Stimulated activated CD4-positive, alpha-beta T cell treated with anti-CD3 and anti-CD28 coated beads, TNF-alpha, amount 100 ng/mL, for 4 hours (primary cell): ENCODE measurements around the gene PPP2R3C.
"Not testable (repeated sequence)": the region's sequence is repeated elsewhere in the genome, so short reads cannot be mapped to it uniquely, and the experiment has no call there.

ENCODE experiments used
- DNase-seq, 3 experiments: peaks; one replicate each; pipeline ENCODE4 v3.0.0-alpha.2; 2020; ENCODE audit warnings: low read depth in 3 of 3

PPP2R3C gene

DNA sequence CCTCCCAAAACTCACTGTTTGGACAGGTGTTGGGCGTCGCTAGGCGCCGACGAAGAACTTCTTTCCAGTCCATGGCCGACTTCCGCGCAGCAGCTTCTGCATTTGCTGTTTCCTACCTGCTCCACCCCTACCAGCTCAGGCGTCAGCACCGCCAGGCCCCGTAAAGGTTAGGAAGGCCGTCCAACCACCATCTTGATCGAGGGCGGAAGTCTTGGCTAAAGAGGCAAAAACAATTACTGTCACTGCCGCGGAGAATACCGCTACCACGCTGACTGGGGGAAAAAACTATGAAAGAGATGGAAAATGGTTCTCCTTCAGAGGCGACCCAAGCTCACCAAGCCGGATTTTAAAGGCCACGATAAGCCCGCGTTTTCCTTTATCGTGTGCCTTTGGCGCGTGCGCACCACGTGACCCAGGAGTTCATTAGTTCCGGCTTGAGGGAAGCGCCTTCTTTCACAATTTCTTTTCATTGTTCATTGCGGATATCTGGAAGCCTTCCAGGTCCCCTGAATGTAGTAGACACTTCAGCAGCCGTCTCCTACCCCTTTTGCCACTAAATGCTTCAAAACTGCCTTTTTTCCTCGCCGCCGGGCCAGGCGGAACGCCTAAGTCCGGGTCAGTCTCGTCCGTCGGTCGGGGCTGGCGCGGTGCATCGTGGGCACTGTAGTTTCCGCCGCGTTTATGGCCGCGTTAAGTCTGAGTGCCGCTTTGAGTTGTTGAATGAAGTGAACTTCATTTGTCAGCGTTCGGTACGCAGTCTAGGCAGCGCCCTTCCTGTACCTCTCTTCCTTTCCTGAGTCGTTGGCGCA is at the start of gene PPP2R3C, which contains the start of gene PRORP:
Gene PPP2R3C (minus strand): TSS at position 104 of the 809 bp plus-strand sequence. CDS start 31 bp downstream, at position 73.
Gene PRORP (plus strand): TSS at position 666 of the 809 bp plus-strand sequence. CDS start 694 bp downstream, outside the sequence.
- DNase-seq, result peak; percentile 72 to 83 (median 75)

DNA sequence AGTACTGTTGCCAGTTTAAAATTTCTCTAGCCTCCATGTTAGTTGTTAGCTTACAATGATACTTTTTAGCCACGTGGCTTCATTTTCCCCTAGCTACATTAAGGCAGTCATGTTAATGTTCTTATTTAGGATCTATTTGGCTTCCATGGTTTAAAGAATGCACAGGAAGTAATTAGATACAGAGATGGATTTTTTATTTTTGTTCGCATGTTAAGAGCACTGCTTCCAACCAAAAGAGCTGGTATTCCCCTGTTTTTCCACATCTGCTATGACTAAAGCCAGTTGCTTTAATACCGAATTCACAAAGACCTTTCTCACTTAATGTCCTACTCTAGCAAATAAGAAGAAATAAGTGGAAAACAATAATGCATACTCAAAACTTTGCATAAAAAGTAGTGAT is 45.7 kb upstream of the PPP2R3C start:
- DNase-seq, result no peak

DNA sequence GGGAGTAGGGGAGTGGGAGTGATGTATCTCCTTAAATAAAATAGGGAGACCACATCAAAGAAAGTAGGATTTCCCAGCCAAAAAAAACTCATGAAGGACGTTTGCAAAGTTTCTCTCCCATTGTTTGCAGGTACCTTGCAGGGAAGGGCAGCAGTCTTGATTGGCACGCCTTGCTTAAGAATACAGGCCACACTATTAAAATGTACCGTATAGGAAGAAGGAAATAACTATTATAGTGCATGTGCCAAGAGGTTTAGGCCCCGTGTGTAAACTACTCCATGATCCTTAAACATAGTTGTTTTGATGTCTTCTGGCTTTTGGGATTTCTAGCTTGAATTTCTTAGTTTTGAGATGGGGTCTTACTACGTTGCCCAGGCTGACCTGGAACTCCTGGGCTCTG is 43.1 kb upstream of the PPP2R3C start:
- no peak for DNase-seq

DNA sequence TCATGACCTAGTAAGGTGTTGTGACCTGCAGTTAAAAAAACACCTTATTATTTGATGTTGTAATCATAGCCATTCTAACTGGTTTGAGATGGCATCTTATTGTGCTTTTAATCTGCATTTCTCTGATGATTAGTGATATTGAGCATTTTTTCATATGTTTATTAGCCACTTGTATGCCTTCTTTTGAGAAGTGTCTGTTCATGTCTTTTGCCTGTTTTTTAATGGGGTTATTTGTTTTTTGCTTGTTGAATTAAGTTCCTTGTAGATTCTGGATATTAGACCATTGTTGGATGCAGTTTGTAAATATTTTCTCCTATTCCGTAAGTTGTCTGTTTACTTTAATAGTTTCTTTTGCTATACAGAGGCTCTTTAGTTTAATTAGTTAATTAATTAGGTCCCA is 41.6 kb upstream of the PPP2R3C start:
- DNase-seq, result no peak

DNA sequence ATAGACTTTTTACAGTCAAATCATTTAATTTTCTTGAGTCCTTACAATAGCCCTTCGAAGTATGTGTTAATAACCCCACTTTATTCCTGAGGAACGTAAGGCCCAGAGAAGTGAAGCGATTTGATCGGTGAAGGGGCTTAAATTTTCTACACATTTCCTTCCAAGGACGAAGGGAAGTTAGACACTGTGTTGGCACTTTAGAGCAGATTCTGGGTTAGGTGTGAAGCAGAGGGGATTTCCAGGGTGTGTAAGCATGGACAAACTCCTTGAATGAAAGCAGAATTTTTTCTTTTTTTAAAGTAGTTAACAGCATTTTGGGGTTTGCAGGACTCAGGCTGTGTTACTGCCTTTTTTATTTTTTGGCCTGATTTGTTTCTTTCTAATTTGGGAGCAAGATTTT is 39.4 kb upstream of the PPP2R3C start:
- peak in 1 of 3 experiments; percentile 3 for DNase-seq

DNA sequence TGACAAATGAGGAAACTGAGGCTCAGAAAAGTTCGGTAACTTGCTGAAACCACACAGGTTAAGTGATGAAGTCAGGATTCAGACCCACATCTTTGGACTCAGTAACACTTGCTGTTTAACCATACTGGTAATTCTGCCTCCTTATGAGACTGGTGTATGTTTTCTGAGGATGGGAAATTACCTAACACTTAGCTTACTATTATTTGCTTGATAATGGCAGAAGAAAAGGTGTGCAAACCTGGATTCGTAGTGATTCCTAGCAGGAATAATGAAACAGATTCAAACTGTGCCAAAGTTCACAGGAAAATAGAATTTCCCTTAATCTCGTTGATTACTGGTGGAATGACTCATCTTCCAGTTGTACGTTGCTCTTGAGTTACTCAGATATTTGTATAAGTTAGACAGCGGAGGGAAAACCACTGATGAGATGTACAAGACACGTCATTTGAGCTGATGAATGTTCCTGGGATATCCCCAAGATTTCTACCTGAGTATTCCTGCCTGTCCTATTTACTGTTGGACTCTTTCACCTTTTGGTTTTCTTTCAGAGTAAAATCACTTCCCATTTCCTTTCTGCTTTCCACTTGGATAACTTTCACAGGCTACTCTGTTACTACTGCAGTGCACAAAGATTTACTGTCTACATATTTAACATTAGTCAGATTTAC is 38.1 kb upstream of the PPP2R3C start:
- no peak for DNase-seq

DNA sequence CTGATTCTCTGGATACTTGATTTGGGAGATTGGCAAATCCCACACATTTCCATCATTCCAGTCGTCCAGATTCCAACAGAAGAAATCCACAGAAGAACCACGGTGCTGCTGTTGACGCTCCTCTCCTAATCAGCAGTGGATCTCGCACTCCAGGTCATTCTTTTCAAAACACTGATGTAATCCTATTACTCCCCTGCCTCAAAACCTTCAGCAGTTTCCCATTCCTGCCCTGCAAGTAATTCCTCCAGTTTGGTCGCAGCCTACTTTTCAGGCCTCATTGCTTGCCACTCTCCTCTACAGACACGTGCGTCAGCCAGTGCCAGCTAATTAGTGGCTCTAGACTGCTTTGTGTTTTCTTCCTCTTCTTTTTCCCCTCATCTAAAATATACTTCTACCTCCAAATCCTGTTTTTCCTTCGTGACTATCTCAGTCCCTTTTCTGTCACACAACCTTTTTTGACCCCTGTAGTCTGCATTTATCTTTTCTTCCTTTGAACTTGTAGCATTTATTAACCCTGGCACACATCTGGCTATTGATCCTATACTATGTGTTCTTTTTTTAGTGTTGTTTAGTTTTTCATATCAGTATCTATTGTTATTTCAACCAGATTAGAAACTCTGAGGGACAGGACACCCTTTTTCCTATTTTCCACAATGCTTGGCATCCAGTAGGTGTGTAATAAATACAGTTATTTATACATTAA is 37.3 kb upstream of the PPP2R3C start:
- no peak for DNase-seq

DNA sequence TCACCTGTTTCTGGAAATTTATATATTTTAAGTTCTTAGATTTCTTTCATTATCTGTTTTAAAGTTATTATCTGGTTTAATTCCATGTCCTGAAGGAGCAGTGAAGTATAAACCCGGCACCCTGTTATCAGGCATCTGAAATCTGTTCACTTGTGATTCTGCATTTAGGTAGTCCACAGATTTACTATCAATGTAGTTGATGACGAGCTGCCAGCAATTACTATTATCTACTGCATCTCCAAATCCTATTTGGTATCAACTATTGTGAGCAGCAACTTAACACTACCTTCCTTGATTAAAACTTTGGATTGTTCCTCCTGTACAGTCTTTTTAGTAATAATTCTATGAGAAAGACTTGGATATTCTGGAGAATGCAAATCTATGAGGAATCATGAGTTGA is 36.7 kb upstream of the PPP2R3C start:
- no peak for DNase-seq

DNA sequence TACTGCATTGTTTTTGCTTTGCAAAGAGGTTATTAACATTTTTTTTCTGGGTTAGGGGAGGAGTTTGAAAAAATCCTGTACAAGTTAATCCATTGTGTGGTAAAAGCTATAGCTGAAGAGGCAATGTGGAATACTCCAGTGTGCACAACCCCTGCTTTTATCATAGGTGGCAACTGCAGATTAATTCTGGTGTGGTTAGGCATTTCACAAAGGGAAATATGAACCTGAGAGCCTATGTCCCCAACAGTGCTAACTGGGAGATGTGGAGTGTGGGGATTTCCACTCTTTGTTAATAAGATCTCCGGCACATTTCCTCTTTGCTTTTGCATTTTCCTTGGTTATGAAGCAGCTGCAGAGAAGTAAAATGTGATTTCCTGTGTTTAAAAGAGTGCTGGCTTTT is 34.2 kb upstream of the PPP2R3C start:
- no peak for DNase-seq

DNA sequence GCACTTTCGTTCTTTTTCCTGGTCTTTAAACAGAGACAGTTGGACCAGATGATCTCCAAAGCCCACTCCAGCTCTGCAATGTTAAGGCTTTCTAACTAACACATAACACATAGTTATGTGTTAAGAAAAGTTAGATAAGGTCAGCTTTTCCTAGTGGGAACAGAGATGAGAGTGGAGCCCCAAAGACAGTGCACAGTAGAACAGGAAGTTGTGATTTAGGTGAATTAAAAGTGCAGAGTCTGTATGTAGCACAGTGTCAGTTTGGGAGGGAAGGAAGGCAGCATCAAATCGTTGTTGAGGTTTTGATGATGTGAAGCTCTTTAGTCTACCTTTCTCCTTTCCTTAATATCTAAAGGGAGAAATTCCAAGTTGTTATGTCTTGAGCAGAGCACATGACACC is 32.2 kb upstream of the PPP2R3C start:
- DNase-seq, result no peak

DNA sequence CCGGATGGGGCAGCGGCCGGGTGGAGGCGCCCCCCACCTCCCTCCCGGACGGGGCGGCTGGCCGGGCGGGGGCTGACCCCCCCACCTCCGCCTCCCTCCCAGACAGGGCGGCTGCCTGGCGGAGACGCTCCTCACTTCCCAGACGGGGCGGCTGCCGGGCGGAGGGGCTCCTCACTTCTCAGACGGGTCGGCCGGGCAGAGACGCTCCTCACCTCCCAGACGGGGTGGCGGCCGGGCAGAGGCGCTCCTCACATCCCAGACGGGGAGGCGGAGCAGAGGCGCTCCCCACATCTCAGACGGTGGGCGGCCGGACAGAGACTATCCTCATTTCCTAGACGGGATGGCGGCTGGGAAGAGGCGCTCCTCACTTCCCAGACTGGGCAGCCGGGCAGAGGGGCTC is 30.7 kb upstream of the PPP2R3C start:
- not testable (repeated sequence) for DNase-seq

DNA sequence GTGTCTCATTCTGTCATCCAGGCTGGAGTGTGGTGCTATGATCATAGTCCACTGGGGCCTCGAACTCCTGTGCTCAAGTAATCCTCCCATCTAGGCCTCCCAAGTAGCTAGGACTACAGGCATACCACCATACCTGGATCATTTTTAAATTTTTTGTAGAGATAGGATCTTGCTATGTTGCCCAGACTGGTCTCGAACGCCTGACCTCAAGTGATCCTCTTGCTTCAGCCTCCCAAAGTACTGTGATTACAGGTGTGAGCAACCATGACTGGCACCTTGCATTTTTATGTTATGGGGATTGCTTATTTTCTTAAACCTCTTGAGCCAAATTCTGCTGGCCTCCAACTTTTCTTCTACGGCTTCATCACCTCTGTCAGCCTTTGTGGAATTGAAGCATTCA is 27.4 kb upstream of the PPP2R3C start:
- DNase-seq, result no peak

DNA sequence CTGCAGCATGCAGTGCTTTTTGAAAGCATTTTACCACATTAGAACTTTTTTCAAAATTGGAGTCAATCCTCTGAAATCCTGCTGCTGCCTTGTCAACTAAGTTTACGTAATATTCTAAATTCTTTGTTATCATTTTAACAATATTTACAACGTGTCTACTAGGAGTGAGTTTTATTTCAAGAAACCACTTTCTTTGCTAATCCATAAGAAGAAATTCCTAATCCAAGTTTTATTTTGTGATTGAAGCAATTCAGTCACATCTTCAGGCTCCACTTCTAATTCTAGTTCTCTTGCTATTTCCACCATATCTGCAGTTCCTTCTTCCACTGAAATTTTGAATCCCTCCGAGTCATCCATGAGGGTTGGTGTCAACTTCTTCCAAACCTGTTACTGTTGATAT is 25.9 kb upstream of the PPP2R3C start:
- DNase-seq, result no peak

DNA sequence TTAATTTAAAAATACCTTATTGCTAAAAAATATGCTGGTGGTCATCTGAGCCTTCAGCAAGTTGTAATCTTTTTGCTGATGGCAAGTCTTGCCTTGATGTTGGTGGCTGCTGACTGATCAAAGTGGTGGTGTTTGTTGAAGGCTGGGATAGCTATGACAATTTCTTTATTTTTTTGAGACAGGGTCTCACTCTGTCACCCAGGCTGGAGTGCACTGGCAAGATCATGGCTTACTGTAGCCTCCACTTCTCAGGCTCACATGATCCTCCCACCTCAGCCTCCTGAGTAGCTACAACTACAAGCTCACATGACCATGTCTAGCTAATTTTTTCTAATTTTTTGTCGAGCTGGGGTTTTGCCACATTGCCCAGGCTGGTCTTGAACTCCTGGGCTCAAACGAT is 25.4 kb upstream of the PPP2R3C start:
- no peak for DNase-seq

DNA sequence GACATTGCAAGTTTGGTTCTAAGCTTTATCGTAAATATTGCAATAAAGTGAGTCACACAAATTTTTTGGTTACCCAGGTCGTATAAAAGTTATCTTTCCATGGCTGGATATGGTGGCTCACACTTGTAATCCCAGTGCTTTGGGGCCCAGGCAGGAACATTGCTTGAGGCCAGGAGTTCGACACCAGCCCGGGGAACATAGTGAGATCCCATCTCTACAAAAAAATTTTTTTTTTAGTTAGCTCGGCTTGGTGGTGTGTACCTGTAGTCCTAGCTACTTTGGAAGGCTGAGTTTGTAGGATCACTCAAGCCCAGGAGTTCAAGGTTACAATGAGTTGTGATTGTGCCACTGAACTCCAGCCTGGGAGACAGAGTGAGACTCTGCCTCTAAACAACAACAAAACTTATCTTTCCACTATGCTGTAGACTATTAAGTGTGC is 24.9 kb upstream of the PPP2R3C start:
- DNase-seq, result no peak

DNA sequence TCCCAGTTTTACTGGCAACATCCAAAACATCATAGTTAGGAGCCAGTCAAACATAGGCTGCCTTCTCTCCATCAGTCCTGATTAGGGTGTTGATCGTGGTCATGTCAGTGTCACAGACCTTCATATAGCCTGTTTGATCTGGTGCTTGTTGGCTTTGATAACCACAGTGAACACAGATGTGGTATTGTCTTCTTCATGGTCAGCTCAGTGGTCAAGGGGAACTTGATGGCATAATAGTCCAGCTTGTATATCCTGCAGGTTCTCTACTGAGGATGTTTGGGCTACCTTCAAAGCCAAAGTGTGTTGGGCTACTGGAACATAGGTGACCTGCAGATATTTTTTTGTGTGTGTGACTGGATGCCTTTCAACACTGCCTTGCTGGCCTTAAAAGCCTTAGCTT is 22.2 kb upstream of the PPP2R3C start:
- DNase-seq, result no peak

DNA sequence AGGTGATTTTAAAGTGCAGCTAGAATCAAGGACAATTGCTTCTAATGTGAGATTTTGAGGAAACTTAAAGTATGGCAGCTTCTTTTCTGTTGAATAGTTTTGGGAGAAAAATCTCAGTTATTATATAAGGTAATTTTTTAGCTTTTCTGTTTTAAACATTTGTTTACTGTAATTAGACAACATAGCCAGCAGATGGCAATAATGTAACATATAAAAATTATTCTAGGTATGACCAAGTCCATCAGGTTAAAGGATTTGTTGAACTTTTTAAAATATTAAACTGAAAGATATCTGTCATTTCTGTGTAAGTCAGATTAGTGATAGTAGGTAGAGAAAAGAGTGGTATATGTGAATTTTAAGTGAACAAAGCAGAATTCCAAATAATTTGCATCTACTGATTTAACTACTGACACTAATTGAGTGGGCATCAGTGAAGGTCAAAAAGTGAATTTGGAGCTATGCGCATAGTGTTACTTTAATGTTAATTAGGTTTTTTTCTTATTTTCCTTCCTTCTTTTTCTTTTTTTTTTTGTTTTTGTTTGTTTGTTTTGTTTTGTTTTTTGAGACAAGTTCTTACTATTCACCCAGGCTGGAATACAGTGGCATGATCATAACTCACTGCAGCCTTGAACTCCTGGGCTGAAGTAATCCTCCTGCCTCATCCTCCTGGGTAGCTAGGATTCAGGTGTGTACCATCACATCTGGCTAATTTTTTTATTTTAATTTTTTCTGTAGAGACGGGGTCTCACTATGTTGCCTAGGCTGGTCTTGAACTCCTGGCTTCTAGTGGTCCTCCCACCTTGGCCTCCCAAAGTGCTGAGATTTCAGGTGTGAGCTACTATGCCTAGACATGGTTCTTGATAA is 19.2 kb upstream of the PPP2R3C start:
- DNase-seq, result no peak

DNA sequence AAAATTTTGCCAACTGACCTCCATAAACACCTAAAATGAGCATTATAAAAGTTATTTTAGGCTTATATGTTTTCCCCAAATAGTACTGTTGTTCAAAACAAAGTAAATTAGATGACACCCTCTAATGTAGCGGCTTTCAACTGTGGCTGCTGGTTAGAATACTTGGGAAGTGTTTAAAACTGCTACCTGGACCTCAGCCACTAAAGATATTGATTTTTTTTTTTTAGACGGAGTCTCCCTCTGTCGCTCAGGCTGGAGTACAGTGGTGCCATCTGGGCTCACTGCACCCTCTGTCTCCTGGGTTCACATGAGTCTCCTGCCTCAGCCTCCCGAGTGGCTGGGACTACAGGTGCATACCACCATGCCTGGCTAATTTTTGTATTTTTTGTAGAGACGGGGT is 16.8 kb upstream of the PPP2R3C start:
- no peak for DNase-seq

DNA sequence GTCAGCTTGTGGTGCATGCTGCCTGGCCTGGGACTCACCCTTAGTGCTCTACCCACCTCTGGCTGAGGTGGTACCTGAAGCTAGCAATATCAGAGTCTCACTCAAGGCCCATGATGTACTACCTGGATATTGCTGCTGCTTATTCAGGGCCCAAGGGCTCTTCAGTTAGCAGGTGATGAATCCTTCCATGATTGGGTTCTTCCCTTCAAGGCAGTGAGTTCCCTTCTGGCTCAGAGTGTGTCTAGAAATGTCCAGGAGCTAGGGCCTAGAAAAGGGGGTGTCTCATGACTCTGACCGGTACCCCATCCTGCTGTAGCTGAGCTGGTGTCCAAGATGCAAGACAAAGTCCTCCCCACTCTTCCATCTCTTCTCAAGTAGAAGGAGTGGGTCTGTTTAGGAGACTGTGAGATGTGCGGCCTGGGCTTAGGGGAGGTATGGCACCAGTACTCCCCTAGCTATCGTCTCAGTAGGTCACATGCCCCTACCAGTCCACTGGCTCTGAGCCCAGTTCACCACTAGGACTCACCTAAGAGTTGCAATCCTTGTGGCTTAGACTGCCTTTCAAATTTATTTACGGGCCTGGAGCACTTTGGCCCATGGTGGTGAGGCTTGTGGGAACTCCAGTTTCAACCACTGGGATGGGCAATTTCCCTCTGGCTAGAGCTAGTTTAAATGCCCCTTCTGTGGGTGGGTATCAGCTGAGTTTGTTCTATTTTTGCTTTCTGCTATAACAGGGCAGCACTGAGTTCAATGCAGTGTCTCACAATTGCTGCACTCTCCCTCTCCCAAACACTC is 12.7 kb upstream of the PPP2R3C start:
- DNase-seq, result no peak

DNA sequence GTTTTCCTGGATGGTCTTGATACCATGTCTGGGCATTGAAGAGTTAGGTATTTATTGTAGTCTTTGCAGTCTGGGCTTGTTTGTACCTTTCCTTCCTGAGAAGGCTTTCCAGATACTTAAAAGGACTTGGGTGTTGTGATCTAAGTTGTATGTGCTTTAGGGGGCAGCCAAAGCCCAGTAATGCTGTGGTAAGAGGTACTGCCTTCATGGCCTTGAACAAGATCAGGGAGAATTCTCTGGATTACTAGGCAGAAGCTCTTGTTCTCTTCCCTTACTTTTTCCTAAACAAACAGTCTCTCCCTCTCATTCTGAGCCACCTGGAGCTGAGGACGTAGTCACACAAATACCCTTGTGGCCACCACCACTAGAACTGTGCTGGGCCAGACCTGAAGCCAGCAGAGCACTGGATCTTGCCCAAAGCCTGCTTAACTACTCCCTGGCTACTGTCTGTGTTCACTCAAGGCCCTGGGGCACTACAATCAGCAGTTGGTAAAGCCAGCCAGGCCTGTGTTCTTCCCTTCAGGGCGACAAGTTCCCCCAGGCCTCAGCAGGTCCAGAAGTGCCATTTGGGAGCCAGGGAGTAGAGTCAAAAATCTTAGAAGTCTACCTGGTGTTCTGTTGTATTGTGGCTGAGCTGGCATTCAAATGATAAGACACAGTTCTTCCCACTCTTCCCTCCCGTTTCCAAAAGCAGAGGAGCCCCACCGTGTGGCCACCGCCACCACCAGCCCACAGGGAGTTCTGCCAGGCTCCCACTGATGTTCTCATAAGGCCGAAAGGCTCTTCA is 11.9 kb upstream of the PPP2R3C start:
- DNase-seq, result no peak
